SK-N-SH (cell line): ENCODE data around the gene TMEM184B. TPM values are rescaled to one million over a fixed set of nuclear protein-coding genes. Genes with fewer than 3 reads are reported as not detected.
A peak's percentile ranks its signal among the peaks of the same experiment; 100 is the strongest.

Experiments
- CTCF ChIA-PET: fragments of 300-600, 350-600 bp; formaldehyde crosslinking; extraction: SDS; loops from one replicate; lab custom pipeline; 2021; lab: Yijun Ruan, JAX
- POLR2A ChIA-PET: fragments of 350-600 bp; sonication (Branson Sonifier 250); formaldehyde crosslinking; extraction: SDS; loops from one replicate; lab custom pipeline; 2020; ENCODE audit warnings: antibody characterized with exemption, inconsistent platforms; lab: Yijun Ruan, JAX
- DNase-seq: peaks from one replicate; pipeline ENCODE4 v3.0.0; 2012
- H2AFZ ChIP-seq: fragments of 200-600 bp; sonication (generic); 2 replicates; pipeline ENCODE4 v1.8.1; 2016; ENCODE audit warnings: antibody characterized with exemption, mild to moderate bottlenecking, low read depth
- H3F3A ChIP-seq: fragments of 200-600 bp; sonication (generic); replicated peaks from 2 replicates; pipeline ENCODE3; 2016; ENCODE audit warnings: antibody characterized with exemption, mild to moderate bottlenecking; ENCODE audit not compliant: insufficient read depth
- H3K27ac ChIP-seq, 2 experiments: fragments of 200-500 bp in 1 of 2; fragments of 200-600 bp in 1 of 2; sonication (Bioruptor generic) in 1 of 2; sonication (generic), shearing (Covaris generic) in 1 of 2; 2 replicates each; pipeline versions ENCODE4 v1.5.1 to v1.6.1; 2014 to 2016; ENCODE audit warnings: low read depth in 2 of 2, inconsistent platforms in 1 of 2, low read length in 1 of 2, mild to moderate bottlenecking in 1 of 2, mixed read lengths in 1 of 2
- H3K27me3 ChIP-seq: fragments of 200-600 bp; sonication (generic), shearing (Covaris generic); 2 replicates; pipeline ENCODE4 v1.6.1; 2016; ENCODE audit warnings: mixed run types; ENCODE audit not compliant: insufficient read depth
- H3K36me3 ChIP-seq, 2 experiments: fragments of 200-500 bp in 1 of 2; fragments of 200-600 bp in 1 of 2; sonication (Bioruptor generic) in 1 of 2; sonication (generic) in 1 of 2; replicated peaks in 1 of 2; 2 replicates each; pipeline versions ENCODE3 to v1.5.1; 2014 to 2016; ENCODE audit warnings: low read length in 1 of 2, mild to moderate bottlenecking in 1 of 2; ENCODE audit not compliant: insufficient read depth in 2 of 2, control insufficient read depth in 1 of 2
- H3K4me1 ChIP-seq, 2 experiments: fragments of 200-500 bp in 1 of 2; fragments of 200-600 bp in 1 of 2; sonication (Bioruptor generic) in 1 of 2; sonication (generic), shearing (Covaris generic) in 1 of 2; 2 replicates each; pipeline versions ENCODE4 v1.5.1 to v1.6.1; 2014 to 2016; ENCODE audit warnings: low read depth in 1 of 2, low read length in 1 of 2, mixed run types in 1 of 2; ENCODE audit not compliant: insufficient read depth in 2 of 2, control insufficient read depth in 1 of 2
- H3K4me2 ChIP-seq: fragments of 200-600 bp; sonication (generic), shearing (Covaris generic); 2 replicates; pipeline ENCODE4 v1.6.1; 2017; ENCODE audit warnings: mixed run types
- H3K4me3 ChIP-seq, 2 experiments: fragments of 200-500 bp in 1 of 2; fragments of 200-600 bp in 1 of 2; sonication (Bioruptor generic) in 1 of 2; sonication (generic), shearing (Covaris generic) in 1 of 2; 2 replicates each; pipeline versions ENCODE4 v1.5.1 to v1.8.1; 2014 to 2016; ENCODE audit warnings: low read depth in 2 of 2, inconsistent platforms in 1 of 2, low read length in 1 of 2, mild to moderate bottlenecking in 1 of 2, mixed read lengths in 1 of 2, moderate library complexity in 1 of 2
- H3K79me2 ChIP-seq: fragments of 200-600 bp; sonication (generic); 2 replicates; pipeline ENCODE4 v1.8.1; 2017; ENCODE audit warnings: mild to moderate bottlenecking; ENCODE audit not compliant: insufficient read depth
- H3K9ac ChIP-seq: fragments of 200-600 bp; sonication (generic); 2 replicates; pipeline ENCODE4 v1.6.1; 2017; ENCODE audit warnings: mixed run types
- H3K9me2 ChIP-seq: fragments of 200-600 bp; sonication (generic); 2 replicates; pipeline ENCODE4 v1.6.1; 2017; ENCODE audit warnings: mixed run types
- H3K9me3 ChIP-seq: fragments of 200-600 bp; sonication (generic); 2 replicates; pipeline ENCODE4 v1.6.1; 2017; ENCODE audit warnings: mixed run types, mild to moderate bottlenecking, moderate library complexity
- H4K20me1 ChIP-seq: fragments of 200-600 bp; sonication (generic); 2 replicates; pipeline ENCODE4 v1.6.1; 2017; ENCODE audit warnings: mild to moderate bottlenecking, mixed run types; ENCODE audit not compliant: insufficient read depth
- CHD2 ChIP-seq: fragments of 150-350 bp; IDR thresholded peaks from 2 replicates; pipeline ENCODE4 v1.6.1; 2018; ENCODE audit warnings: low read length; ENCODE audit not compliant: partially characterized antibody
- EP300 ChIP-seq, 2 experiments: IDR thresholded peaks; 2 replicates each; pipeline versions ENCODE4 v1.4.0 to v1.6.1; 2012; ENCODE audit warnings: borderline replicate concordance in 1 of 2, low read depth in 1 of 2, low read length in 1 of 2
- FOXJ3 ChIP-seq: sonication (generic); formaldehyde crosslinking; IDR thresholded peaks from 2 replicates; pipeline ENCODE4 v1.5.1; 2020; ENCODE audit warnings: mild to moderate bottlenecking, missing genetic modification reagents
- GABPA ChIP-seq: IDR thresholded peaks from 2 replicates; pipeline ENCODE4 v1.4.0; 2012; ENCODE audit warnings: low read depth, mild to moderate bottlenecking
- IRF3 ChIP-seq: fragments of 150-350 bp; IDR thresholded peaks from 2 replicates; pipeline ENCODE4 v1.6.1; 2016; ENCODE audit warnings: mild to moderate bottlenecking, low read depth, low read length
- MEF2A ChIP-seq: IDR thresholded peaks from 2 replicates; pipeline ENCODE4 v1.4.0; 2012; ENCODE audit warnings: low read depth, borderline replicate concordance
- RCOR1 ChIP-seq: fragments of 150-350 bp; IDR thresholded peaks from 2 replicates; pipeline ENCODE4 v1.6.1; 2017; ENCODE audit warnings: antibody characterized with exemption, low read length
- RFX5 ChIP-seq: IDR thresholded peaks from 2 replicates; pipeline ENCODE4 v1.6.1; 2012; ENCODE audit warnings: mild to moderate bottlenecking, improper control_type of control experiment, low read length
- RXRA ChIP-seq: IDR thresholded peaks from 2 replicates; pipeline ENCODE4 v1.4.0; 2012; ENCODE audit warnings: low read depth, mild to moderate bottlenecking, borderline replicate concordance
- SIN3A ChIP-seq: IDR thresholded peaks from 2 replicates; pipeline ENCODE4 v1.6.1; 2012; ENCODE audit warnings: low read depth, mild to moderate bottlenecking, low read length, moderate library complexity, borderline replicate concordance
- TAF1 ChIP-seq: IDR thresholded peaks from 2 replicates; pipeline ENCODE4 v1.6.1; 2012; ENCODE audit warnings: low read depth, mild to moderate bottlenecking, low read length, moderate library complexity, borderline replicate concordance
- TEAD4 ChIP-seq: IDR thresholded peaks from 2 replicates; pipeline ENCODE4 v1.4.0; 2012; ENCODE audit warnings: mild to moderate bottlenecking, borderline replicate concordance; ENCODE audit not compliant: insufficient read depth
- YY1 ChIP-seq: IDR thresholded peaks from 2 replicates; pipeline ENCODE4 v1.4.0; 2012; ENCODE audit warnings: low read depth, mild to moderate bottlenecking
- WGBS: methylation state at CpG from one replicate; pipeline ENCODE4 v1.1.6; 2017; ENCODE audit warnings: low lambda C conversion rate; 5-methylcytosine and 5-hydroxymethylcytosine counted together
- polyA plus RNA-seq, 3 experiments: library from polyadenylated mRNA; depleted of rRNA; stranded (reverse); fragments of >200 nt; gene quantifications; 2 replicates each; pipeline ENCODE4 v1.2.3, GENCODE V29; 2012
- TF ChIP-seq, protein P1 (sequence below): fragments of 150-350 bp; IDR thresholded peaks from 2 replicates; pipeline ENCODE4 v1.6.1; 2017; ENCODE audit warnings: antibody characterized with exemption, low read length, low read depth, borderline replicate concordance
- TF ChIP-seq, protein P2 (sequence below): fragments of 200-600 bp; sonication (generic); IDR thresholded peaks from 2 replicates; pipeline ENCODE4 v1.6.1; 2017; ENCODE audit warnings: antibody characterized with exemption, mild to moderate bottlenecking, moderate library complexity
- TF ChIP-seq, protein P3 (sequence below): IDR thresholded peaks from 2 replicates; pipeline ENCODE4 v1.4.0; 2012; ENCODE audit warnings: low read depth, borderline replicate concordance

Gene TMEM184B
- polyA plus RNA-seq, 1 of the 3 experiments (the other 2 are of a cell fraction), result 25.3 TPM

GRCh38 chr22:38220163-38220562 lies 52.6 kb downstream of the TMEM184B start:
- POLR2A ChIA-PET, result interaction anchor here (0.7 to 1.0 kb wide), 2 partner anchors 64 to 279 kb away, joined by 3 read pairs; no protein-coding TSS in a partner anchor
- H3K27me3 ChIP-seq, result no peaks in the 10 kb centered on the region
- WGBS, result no CpG with 5 or more reads among the region's 8 CpGs
- no peak overlapping the region for H3K9ac ChIP-seq
- no peak overlapping the region for H3K4me2 ChIP-seq
- H4K20me1 ChIP-seq, result no peaks in the 10 kb centered on the region
- TF ChIP-seq, protein P1, sequence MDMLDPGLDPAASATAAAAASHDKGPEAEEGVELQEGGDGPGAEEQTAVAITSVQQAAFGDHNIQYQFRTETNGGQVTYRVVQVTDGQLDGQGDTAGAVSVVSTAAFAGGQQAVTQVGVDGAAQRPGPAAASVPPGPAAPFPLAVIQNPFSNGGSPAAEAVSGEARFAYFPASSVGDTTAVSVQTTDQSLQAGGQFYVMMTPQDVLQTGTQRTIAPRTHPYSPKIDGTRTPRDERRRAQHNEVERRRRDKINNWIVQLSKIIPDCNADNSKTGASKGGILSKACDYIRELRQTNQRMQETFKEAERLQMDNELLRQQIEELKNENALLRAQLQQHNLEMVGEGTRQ, result no peak
- TF ChIP-seq MEF2A, result no peak
- no peak for TF ChIP-seq FOXJ3 (CRISPR knock-in tag)
- no peak for TF ChIP-seq TAF1
- no peak for TF ChIP-seq IRF3
- no peak for TF ChIP-seq GABPA
- TF ChIP-seq CHD2, result no peak
- TF ChIP-seq, protein P2, sequence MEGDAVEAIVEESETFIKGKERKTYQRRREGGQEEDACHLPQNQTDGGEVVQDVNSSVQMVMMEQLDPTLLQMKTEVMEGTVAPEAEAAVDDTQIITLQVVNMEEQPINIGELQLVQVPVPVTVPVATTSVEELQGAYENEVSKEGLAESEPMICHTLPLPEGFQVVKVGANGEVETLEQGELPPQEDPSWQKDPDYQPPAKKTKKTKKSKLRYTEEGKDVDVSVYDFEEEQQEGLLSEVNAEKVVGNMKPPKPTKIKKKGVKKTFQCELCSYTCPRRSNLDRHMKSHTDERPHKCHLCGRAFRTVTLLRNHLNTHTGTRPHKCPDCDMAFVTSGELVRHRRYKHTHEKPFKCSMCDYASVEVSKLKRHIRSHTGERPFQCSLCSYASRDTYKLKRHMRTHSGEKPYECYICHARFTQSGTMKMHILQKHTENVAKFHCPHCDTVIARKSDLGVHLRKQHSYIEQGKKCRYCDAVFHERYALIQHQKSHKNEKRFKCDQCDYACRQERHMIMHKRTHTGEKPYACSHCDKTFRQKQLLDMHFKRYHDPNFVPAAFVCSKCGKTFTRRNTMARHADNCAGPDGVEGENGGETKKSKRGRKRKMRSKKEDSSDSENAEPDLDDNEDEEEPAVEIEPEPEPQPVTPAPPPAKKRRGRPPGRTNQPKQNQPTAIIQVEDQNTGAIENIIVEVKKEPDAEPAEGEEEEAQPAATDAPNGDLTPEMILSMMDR, result no peak
- TF ChIP-seq TEAD4, result no peak
- TF ChIP-seq RFX5, result no peak
- TF ChIP-seq EP300 (IDR thresholded peaks at IDR 0.05; ENCODE audit: borderline replicate concordance in 1 of 2, low read depth in 1 of 2, low read length in 1 of 2), result no peak
- TF ChIP-seq SIN3A, result no peak
- no peak for TF ChIP-seq RXRA
- TF ChIP-seq, protein P3, sequence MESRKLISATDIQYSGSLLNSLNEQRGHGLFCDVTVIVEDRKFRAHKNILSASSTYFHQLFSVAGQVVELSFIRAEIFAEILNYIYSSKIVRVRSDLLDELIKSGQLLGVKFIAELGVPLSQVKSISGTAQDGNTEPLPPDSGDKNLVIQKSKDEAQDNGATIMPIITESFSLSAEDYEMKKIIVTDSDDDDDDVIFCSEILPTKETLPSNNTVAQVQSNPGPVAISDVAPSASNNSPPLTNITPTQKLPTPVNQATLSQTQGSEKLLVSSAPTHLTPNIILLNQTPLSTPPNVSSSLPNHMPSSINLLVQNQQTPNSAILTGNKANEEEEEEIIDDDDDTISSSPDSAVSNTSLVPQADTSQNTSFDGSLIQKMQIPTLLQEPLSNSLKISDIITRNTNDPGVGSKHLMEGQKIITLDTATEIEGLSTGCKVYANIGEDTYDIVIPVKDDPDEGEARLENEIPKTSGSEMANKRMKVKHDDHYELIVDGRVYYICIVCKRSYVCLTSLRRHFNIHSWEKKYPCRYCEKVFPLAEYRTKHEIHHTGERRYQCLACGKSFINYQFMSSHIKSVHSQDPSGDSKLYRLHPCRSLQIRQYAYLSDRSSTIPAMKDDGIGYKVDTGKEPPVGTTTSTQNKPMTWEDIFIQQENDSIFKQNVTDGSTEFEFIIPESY, result no peak
- TF ChIP-seq RCOR1, result no peak
- no peak for TF ChIP-seq YY1
- no peak overlapping the region for H2AFZ ChIP-seq
- no peaks in the 10 kb centered on the region for H3K79me2 ChIP-seq
- CTCF ChIA-PET, result interaction anchor here (0.7 to 1.3 kb wide), 3 partner anchors 8 to 106 kb away, joined by 3 to 8 read pairs (median 4); no protein-coding TSS in a partner anchor
- no peaks in the 10 kb centered on the region for H3K9me2 ChIP-seq
- no peaks in the 10 kb centered on the region for H3K9me3 ChIP-seq
- H3K36me3 ChIP-seq, result peaks cover 0 to 10% of the 10 kb centered on the region in 2 experiments
- no peak for DNase-seq
- peaks cover 0 to 14% of the 10 kb centered on the region in 2 experiments; a peak in 2 of 4 replicates for H3K4me1 ChIP-seq
- H3K27ac ChIP-seq, result peak overlapping the region in 1 of 2 experiments; percentile 85; a peak in 1 of 4 replicates
- H3K4me3 ChIP-seq, result no peak overlapping the region
- peaks cover 4% of the 10 kb centered on the region for H3F3A ChIP-seq
